Neural progenitor cell (in vitro differentiated cells): ENCODE results near the gene ARSB. TPM values are rescaled to one million over a fixed set of nuclear protein-coding genes. Genes with fewer than 3 reads are reported as not detected.

Experiments
- DNase-seq: peaks from one replicate; pipeline ENCODE4 v3.0.0-alpha.2; 2016; ENCODE audit warnings: low spot score
- H2AFZ ChIP-seq: fragments of 200-600 bp; sonication (generic); replicated peaks from 2 replicates; pipeline ENCODE4 v1.6.1; 2016; ENCODE audit warnings: antibody characterized with exemption
- H3F3A ChIP-seq: fragments of 200-600 bp; sonication (generic); 2 replicates; pipeline ENCODE4 v1.6.1; 2016; ENCODE audit warnings: antibody characterized with exemption, low read depth
- H3K27ac ChIP-seq: fragments of 200-600 bp; sonication (generic); 2 replicates; pipeline ENCODE4 v1.5.1; 2016; ENCODE audit warnings: mild to moderate bottlenecking
- H3K27me3 ChIP-seq: fragments of 200-600 bp; sonication (generic); 2 replicates; pipeline ENCODE4 v1.6.1; 2016; ENCODE audit warnings: mild to moderate bottlenecking, moderate library complexity
- H3K36me3 ChIP-seq: fragments of 200-600 bp; sonication (generic); 2 replicates; pipeline ENCODE4 v1.5.1; 2016
- H3K4me1 ChIP-seq: fragments of 200-600 bp; sonication (generic); 2 replicates; pipeline ENCODE4 v1.6.1; 2016; ENCODE audit warnings: mixed run types
- H3K4me2 ChIP-seq: fragments of 200-600 bp; sonication (generic); 2 replicates; pipeline ENCODE4 v1.6.1; 2016
- H3K4me3 ChIP-seq: fragments of 200-600 bp; sonication (generic); 2 replicates; pipeline ENCODE4 v1.5.1; 2016
- H3K79me2 ChIP-seq: fragments of 200-600 bp; sonication (generic); 2 replicates; pipeline ENCODE4 v1.6.1; 2016; ENCODE audit warnings: low read depth
- H3K9ac ChIP-seq: fragments of 200-600 bp; sonication (generic); 2 replicates; pipeline ENCODE4 v1.6.1; 2016
- H3K9me3 ChIP-seq: fragments of 200-600 bp; sonication (generic); 2 replicates; pipeline ENCODE4 v1.5.1; 2016; ENCODE audit warnings: low read depth
- H4K20me1 ChIP-seq: fragments of 200-600 bp; sonication (generic); 2 replicates; pipeline ENCODE4 v1.6.1; 2016; ENCODE audit warnings: low read depth
- H3K27ac Mint-ChIP-seq: 3 replicates; pipeline ENCODE4 v1.8.0; 2021; ENCODE audit warnings: mixed read lengths
- H3K27me3 Mint-ChIP-seq: 2 replicates; pipeline ENCODE4 v1.8.0; 2022; ENCODE audit warnings: low read depth, mild to moderate bottlenecking, inconsistent platforms, moderate library complexity, mixed read lengths; ENCODE audit not compliant: insufficient read depth
- H3K36me3 Mint-ChIP-seq: 3 replicates; pipeline ENCODE4 v1.8.0; 2021; ENCODE audit warnings: mixed read lengths
- H3K4me1 Mint-ChIP-seq: 3 replicates; pipeline ENCODE4 v1.8.0; 2021; ENCODE audit warnings: mixed read lengths
- H3K4me3 Mint-ChIP-seq: 3 replicates; pipeline ENCODE4 v1.8.0; 2021; ENCODE audit warnings: mild to moderate bottlenecking, moderate library complexity, mixed read lengths
- H3K9me3 Mint-ChIP-seq: 3 replicates; pipeline ENCODE4 v1.8.0; 2020; ENCODE audit warnings: mixed read lengths
- EZH2 ChIP-seq: fragments of 200-600 bp; sonication (generic); IDR thresholded peaks from 2 replicates; pipeline ENCODE4 v1.6.1; 2017; ENCODE audit warnings: antibody characterized with exemption, mild to moderate bottlenecking, moderate library complexity
- EZH2phosphoT487 ChIP-seq: fragments of 200-600 bp; sonication (generic); IDR thresholded peaks from 2 replicates; pipeline ENCODE4 v1.6.1; 2017; ENCODE audit warnings: antibody characterized with exemption
- total RNA-seq: library from RNA; depleted of rRNA; stranded (reverse); fragments of >200 nt; gene quantifications from 2 replicates; pipeline ENCODE4 v1.2.3, GENCODE V29; 2015; ENCODE audit warnings: low replicate concordance
- TF ChIP-seq, protein P1 (sequence below): fragments of 200-600 bp; sonication (generic); IDR thresholded peaks from 2 replicates; pipeline ENCODE4 v1.5.1; 2017; ENCODE audit warnings: antibody characterized with exemption, mild to moderate bottlenecking

Gene ARSB
- total RNA-seq, 1 donor from 2014 or later = 15.3 TPM

- H3K4me3 Mint-ChIP-seq = no peak overlapping the region
- H3K4me1 ChIP-seq = peaks cover 20% of the 10 kb centered on the region
- H3F3A ChIP-seq = peaks cover 9% of the 10 kb centered on the region
- no peak for TF ChIP-seq EZH2
- no peak for TF ChIP-seq EZH2phosphoT487
- TF ChIP-seq, protein P1, sequence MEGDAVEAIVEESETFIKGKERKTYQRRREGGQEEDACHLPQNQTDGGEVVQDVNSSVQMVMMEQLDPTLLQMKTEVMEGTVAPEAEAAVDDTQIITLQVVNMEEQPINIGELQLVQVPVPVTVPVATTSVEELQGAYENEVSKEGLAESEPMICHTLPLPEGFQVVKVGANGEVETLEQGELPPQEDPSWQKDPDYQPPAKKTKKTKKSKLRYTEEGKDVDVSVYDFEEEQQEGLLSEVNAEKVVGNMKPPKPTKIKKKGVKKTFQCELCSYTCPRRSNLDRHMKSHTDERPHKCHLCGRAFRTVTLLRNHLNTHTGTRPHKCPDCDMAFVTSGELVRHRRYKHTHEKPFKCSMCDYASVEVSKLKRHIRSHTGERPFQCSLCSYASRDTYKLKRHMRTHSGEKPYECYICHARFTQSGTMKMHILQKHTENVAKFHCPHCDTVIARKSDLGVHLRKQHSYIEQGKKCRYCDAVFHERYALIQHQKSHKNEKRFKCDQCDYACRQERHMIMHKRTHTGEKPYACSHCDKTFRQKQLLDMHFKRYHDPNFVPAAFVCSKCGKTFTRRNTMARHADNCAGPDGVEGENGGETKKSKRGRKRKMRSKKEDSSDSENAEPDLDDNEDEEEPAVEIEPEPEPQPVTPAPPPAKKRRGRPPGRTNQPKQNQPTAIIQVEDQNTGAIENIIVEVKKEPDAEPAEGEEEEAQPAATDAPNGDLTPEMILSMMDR = no peak
- no peak overlapping the region for H3K27ac ChIP-seq
- no peaks in the 10 kb centered on the region for H3K79me2 ChIP-seq
- H3K4me2 ChIP-seq = no peak overlapping the region
- no peak for DNase-seq
- H2AFZ ChIP-seq = no peak overlapping the region
- no peaks in the 10 kb centered on the region for H4K20me1 ChIP-seq
- H3K4me3 ChIP-seq = no peak overlapping the region
- no peaks in the 10 kb centered on the region for H3K9me3 ChIP-seq
- H3K9me3 Mint-ChIP-seq = no peaks in the 10 kb centered on the region
- no peaks in the 10 kb centered on the region for H3K36me3 Mint-ChIP-seq
- no peak overlapping the region for H3K27ac Mint-ChIP-seq
- H3K27me3 Mint-ChIP-seq = peaks cover 6% of the 10 kb centered on the region
- H3K27me3 ChIP-seq = no peaks in the 10 kb centered on the region
- H3K9ac ChIP-seq = no peak overlapping the region
- H3K4me1 Mint-ChIP-seq = peaks cover 33% of the 10 kb centered on the region
- no peaks in the 10 kb centered on the region for H3K36me3 ChIP-seq
These were observed 234.8 kb downstream of the ARSB start for GRCh38 chr5:78750281-78750680.

DNA sequence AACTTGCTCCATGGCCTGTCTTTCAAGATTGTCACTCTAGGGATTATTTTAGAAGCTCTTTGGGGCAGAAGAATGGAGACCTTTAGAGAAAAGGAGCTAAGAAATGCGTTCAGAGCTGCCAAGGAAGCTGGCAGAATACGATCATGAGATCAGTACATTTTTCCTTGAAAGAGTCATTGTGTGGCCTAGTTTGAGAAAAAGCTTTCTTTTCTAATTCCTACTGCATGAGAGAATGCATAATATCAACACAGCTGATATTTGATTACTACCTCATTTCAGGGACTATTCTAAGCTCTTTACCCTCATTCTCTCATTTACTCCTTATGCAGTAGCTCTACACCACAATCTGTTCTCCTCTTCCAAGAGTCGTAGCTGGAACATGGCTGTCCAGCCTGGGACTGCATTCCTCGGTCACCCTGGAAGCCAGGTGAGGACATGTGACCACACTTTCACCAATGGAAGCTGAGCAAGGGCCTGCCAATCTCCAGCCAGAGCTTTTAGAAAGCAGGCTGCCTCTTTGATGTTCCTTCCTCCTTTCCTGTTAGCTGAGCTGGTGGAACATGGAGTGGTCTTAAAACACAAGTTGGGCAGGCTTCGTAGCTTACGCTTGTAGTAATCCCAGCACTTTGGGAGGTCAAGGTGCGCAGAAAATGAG is 237.3 kb downstream of the ARSB start:
- peaks cover 9% of the 10 kb centered on the region for H3F3A ChIP-seq
- peaks cover 54% of the 10 kb centered on the region for H3K4me1 Mint-ChIP-seq
- peaks cover 33% of the 10 kb centered on the region for H3K4me1 ChIP-seq
- H3K79me2 ChIP-seq = no peaks in the 10 kb centered on the region
- H3K4me3 ChIP-seq = no peak overlapping the region
- H3K27ac ChIP-seq = no peak overlapping the region
- no peaks in the 10 kb centered on the region for H3K27me3 ChIP-seq
- H4K20me1 ChIP-seq = no peaks in the 10 kb centered on the region
- peak overlapping the region; percentile 78 for H3K27ac Mint-ChIP-seq
- no peak overlapping the region for H3K9ac ChIP-seq
- H3K9me3 ChIP-seq = no peaks in the 10 kb centered on the region
- peaks cover 7% of the 10 kb centered on the region for H3K27me3 Mint-ChIP-seq
- H3K4me2 ChIP-seq = no peak overlapping the region
- H3K36me3 Mint-ChIP-seq = no peaks in the 10 kb centered on the region
- H3K36me3 ChIP-seq = no peaks in the 10 kb centered on the region
- H2AFZ ChIP-seq = no peak overlapping the region
- H3K9me3 Mint-ChIP-seq = no peaks in the 10 kb centered on the region
- DNase-seq = no peak
- no peak overlapping the region for H3K4me3 Mint-ChIP-seq
- TF ChIP-seq, protein P1 = no peak
- TF ChIP-seq EZH2 (no peak), EZH2phosphoT487 (no peak)

DNA sequence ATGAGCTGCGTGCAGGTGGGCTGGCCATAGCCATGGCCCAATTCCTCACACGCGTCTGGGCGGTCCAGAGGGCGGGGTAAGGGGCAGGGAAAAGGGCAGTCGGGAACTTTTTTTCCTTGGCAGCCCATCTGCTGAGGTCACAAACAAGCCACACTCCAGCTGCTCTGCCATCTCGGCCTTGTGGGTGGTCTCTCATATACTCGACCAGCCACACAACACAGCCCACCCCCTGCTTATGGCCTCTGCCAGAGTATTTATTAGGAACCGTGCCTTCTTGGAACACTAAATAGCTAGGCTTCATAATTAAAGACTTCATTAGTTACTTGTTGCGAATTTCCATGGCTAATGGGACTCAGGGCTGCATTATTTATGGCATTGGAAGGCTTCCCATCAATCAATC is 238.1 kb downstream of the ARSB start:
- TF ChIP-seq, protein P1 = no peak
- TF ChIP-seq EZH2 (no peak), EZH2phosphoT487 (no peak)
- Histone ChIP-seq H3K4me3 (no peak overlapping the region), H3F3A (peaks cover 9% of the 10 kb centered on the region), H3K4me1 (peaks cover 33% of the 10 kb centered on the region), H3K36me3 (no peaks in the 10 kb centered on the region), H4K20me1 (no peaks in the 10 kb centered on the region), H3K9me3 (no peaks in the 10 kb centered on the region), H3K27me3 (no peaks in the 10 kb centered on the region), H3K27ac (no peak overlapping the region), H3K79me2 (no peaks in the 10 kb centered on the region), H2AFZ (no peak overlapping the region), H3K4me2 (no peak overlapping the region), H3K9ac (no peak overlapping the region)
- Mint-ChIP-seq H3K27ac (peak overlapping the region; percentile 78), H3K4me1 (peaks cover 54% of the 10 kb centered on the region), H3K4me3 (peak overlapping the region; percentile 62), H3K36me3 (no peaks in the 10 kb centered on the region), H3K27me3 (peaks cover 7% of the 10 kb centered on the region), H3K9me3 (no peaks in the 10 kb centered on the region)
- peak; percentile 20 for DNase-seq
